GM19467 (cell line): Measurements from ENCODE around the gene LTBP2.
A peak's percentile ranks its signal among the peaks of the same experiment; 100 is the strongest.

Source experiments
- ATAC-seq: cut with Tn5 transposase; IDR thresholded peaks from one replicate; pipeline ENCODE4 v1.9.1; 2021; ENCODE audit warnings: mild to moderate bottlenecking, moderate library complexity; ENCODE audit not compliant: unreplicated experiment

The LTBP2 gene

DNA sequence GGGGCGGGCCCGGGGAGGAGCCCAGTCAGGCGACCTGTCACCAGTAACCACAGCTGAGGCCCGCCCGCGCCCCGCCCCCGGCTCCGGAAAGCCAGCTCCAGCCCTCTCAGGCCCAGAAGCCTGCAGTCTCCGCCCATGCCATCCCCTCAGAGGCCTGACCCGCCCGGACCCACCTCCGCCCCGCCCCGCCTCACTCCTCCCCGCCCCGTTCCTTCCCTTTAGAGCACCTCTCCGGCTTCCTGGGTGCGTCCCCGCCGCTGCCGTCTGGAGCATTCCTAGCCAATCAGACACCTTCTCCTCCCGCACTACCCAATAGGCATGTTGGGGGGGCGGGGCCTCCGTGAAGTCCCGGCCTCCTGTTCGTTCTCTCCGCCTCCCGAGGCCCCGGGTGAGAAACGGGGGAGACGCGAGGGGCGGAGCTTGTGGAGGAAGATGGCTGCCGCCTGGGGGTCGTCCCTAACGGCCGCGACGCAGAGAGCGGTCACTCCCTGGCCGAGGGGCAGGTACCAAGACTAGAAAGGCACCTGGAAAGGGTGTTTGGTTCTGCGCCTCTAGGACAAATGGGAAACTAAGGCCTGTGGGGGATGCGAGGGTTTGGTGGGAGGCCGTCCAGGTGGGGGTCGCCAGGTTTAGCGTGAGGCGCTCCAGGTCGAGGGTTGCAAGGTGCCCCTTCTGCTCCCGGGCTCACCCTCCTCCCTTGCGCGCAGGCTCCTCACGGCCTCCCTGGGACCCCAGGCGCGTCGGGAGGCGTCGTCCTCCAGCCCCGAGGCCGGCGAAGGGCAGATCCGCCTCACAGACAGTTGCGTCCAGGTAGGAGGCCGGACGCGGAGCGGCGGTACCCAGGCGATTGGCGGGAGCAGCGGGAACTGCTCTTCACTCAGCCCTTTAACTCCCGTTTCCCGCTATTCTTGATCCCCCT lies 118.4 kb downstream of the LTBP2 start, which contains the start of gene ISCA2:
Gene ISCA2, plus strand, starts transcription at position 423 of the 919 bp plus-strand sequence. Its CDS starts 10 bp downstream, at position 433.
- peak; percentile 79 for ATAC-seq

- peak; percentile 7 for ATAC-seq
Measured at GRCh38 chr14:74492776-74493342, 119.2 kb downstream of the LTBP2 start, which contains the start of gene NPC2. TSS of gene NPC2 (minus strand) at chr14:74493305. CDS start at chr14:74493274, 31 bp downstream.

DNA sequence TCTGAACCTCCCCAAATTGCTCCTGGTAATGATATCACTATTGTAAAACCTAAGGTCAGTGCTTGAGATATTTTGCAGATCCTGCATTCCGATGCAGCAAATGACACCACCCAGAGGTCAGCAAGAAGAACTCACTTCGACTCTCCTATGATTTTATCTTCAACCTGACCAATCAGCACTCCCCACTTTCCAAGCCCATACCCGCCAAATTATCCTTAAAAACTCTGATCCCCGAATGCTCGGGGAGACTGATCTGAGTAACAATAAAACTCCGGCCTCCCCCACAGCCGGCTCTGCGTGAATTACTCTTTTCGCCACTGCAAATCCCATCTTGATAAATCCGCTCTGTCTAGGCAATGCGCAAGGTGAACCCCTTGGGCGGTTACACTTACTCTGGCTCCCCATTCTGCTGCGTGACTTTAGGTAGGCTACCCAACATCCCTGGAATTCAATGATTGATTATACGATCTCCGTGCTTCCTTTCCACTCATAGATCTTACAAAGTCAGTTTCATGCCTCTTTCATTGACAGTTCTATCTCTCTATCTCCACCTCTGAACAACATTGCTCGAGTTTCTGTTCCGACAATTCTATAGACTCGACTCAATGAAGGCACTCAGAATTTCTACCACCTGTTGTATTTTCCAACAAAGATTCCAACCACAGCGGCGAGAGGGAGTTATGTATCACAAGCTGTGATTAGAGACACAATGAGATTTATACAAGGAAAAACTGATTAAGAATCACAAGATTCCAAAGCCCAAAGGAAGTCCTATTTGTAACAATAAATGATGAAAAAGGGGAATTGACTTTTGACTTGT lies 119.9 kb downstream of the LTBP2 start:
- no peak for ATAC-seq

DNA sequence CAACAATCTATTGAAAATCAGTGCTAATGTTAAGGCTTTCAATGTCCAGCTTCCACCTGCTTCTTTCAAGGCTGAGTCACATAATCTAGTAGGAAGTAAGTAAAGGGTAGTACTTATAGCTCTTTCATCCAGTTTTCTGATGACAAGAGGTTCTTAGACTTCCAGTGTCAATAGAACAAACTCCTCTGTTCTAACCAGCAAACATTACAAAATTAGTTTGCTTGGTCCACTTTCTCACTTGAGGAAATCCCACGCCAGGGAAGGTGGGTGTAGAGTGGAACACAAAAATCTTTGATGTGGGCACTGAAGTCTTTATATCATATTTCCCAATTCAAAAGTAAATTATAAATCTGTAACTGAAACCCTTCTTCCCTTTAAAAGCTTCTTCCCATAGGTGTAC lies 121.6 kb downstream of the LTBP2 start:
- ATAC-seq = no peak

DNA sequence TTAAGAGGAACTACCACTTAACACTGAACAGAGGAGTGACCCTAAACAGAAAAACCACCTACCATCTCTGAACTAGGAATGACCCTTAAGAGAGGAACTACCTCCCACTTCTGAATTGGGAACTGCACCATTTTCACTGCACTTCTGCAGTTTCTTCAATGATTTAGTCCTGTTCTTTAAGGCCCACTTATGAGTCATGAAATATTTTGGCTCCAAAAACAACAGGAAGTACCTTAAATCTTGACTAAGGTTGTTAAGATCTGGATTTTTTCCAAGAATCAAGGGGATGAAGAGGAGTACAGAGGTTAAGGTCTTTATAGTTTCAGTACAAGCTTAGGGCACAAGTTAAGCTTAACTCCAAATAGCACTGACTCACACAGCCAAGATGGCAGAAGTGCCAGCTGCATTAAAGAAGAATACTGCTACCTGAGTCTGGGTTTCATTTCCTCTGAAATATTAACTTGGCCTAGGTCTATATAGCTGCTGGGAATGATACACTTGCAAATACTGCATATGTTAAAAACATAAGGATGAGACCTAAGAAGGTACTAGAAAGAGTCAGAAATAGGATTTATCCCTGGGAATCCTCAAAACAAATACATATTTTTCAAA lies 123.1 kb downstream of the LTBP2 start:
- no peak for ATAC-seq

- no peak for ATAC-seq
Measured at GRCh38 chr14:74486164-74486563, 125.9 kb downstream of the LTBP2 start.

DNA sequence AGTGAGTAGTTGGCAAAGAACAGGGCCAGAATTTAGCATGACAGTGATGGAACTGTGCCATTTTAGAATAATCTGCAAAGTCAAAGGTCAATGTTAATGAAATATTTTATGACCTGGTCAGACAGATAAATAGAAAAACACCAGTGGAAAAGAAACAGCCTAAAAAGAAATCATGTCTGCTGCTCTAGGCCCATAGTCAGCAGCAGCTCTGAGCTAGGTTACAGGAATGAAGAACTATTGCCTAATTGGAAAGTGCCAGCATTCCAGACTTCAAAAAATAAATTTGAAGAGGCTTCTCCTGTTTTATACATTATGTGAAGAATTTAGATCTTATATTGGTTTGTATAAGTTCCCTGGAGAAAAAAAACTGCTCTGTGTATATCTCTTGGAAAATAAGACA lies 128.7 kb downstream of the LTBP2 start:
- ATAC-seq = no peak

GRCh38 chr14:74482571-74482970 lies 129.5 kb downstream of the LTBP2 start:
- ATAC-seq = no peak

DNA sequence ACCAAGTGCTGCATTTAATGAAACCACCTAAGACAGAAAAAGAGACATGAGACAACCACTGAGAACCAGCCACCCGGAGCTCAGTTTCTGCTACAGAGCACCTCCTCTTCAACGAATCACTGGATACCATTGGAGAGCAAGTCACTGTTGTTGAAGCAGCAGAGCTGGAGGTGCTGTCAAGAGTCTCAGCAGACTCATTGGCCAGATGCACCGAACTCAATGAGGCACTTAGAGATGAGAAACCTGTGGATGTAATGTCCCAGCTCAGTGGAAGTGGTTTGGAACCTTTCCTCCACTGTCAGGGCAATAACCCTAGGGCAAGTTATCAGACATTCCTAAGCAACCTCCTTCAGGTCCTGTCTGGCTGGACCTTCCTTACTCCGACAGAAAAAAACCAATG lies 132.0 kb downstream of the LTBP2 start:
- ATAC-seq = no peak

DNA sequence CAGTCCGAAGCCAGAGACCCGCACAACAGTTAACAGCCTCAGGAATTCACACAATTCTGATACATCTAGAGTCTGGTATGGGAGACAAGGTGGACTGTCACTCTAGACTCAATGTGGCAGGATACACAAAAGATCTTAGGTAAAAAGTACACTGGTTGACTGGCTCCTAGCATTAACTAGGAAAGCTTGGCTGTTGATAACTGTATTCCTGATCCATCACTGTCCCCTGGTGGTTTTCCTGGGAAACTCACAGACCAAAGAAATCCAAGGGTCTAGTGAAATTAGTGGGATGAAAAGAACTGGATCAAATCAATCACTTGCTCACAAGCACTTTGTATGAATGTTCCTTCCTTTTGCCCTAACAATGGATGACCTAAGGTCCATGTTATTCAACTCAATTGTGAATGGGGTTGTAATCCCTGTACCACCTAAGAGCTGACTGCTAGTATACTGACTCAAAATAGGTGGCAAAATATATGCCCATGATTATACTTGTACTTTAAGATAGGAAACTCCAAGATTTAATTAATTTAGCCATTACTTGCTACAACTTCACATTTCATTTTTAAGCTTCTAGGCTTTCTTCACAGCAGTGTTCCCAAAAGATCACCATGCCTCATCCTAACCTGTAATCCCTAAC lies 132.9 kb downstream of the LTBP2 start:
- no peak for ATAC-seq

DNA sequence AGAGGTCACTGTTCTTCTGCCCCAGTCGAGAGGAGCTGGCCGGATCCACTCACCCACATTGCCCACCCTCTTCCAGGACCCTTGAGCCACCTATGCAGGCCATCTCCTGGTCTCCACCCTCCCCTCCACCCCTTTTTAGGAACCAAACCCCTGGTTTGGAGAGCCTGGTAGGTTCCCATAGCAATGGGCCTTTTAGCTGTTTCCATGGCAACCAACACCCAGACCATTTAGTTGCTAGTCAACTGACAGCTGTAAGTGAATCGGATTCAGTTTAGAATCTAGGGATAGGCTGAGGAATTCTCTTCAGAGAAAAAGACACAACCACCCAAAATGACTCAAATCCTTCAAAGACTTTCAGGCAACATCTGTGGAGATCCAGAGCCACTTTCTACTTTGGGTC lies 135.4 kb downstream of the LTBP2 start:
- no peak for ATAC-seq

GRCh38 chr14:74476107-74476506 lies 135.9 kb downstream of the LTBP2 start:
- no peak for ATAC-seq

DNA sequence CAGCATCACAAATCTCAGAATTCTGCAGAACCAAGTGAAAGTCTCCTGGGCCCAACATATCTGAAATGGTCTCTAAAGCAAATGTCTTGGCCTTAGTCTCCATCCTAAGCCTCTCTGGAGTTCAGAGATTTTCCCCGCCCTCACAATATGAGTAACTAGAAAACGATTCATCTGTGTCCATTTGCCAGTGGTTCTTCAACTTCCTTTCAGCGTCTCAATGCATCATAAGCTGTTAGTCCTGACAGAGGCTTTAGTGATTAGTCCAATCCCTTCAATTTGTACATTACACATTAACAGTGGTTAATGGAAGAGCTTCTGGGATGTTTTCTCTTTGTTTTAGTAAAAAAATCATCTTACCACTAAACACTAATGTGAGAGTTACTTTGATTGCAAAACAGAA lies 136.4 kb downstream of the LTBP2 start:
- no peak for ATAC-seq

DNA sequence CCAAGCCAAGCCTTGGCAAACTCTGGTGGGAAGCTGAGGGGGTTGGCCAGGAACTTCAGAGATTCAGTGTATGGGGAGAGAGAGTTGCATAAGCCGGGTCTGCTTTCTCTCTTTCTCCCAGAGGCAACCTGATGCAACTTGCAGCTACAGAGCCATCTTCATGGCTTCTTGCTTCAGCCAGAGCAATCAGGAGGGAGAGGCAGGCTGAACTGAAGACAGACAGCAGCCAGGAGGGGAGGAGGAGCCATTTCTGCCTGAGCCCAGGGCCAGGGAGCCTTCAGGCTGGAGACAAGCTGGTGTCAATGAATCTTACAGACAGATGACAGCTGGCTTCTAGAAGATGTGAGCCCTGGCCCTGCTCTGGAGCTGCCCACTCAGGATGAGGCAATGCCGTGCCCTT lies 137.7 kb downstream of the LTBP2 start:
- ATAC-seq = no peak

DNA sequence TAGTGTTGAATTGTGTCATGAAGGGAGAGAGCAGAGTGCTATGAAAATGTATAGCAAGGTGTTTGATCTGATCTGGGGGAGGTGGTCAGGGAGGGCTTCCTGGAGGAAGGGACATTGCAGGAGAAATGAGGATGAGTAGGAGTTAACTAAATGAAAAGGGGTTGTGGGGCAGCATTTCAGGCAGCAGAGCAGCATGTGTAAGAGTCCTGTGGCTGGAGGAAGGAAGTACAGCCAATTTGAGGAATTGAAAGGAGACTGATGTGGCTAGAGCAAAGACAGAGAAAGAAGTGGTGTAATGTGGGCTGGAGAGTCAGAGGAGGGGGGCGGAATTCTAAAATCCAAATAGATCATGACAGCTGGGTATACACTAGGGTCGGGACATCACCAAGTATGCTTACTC lies 139.4 kb downstream of the LTBP2 start:
- ATAC-seq = no peak

GRCh38 chr14:74469548-74470518 lies 142.2 kb downstream of the LTBP2 start:
- ATAC-seq = no peak

GRCh38 chr14:74468513-74468912 lies 143.5 kb downstream of the LTBP2 start:
- no peak for ATAC-seq

GRCh38 chr14:74465335-74465734 lies 146.7 kb downstream of the LTBP2 start:
- no peak for ATAC-seq

DNA sequence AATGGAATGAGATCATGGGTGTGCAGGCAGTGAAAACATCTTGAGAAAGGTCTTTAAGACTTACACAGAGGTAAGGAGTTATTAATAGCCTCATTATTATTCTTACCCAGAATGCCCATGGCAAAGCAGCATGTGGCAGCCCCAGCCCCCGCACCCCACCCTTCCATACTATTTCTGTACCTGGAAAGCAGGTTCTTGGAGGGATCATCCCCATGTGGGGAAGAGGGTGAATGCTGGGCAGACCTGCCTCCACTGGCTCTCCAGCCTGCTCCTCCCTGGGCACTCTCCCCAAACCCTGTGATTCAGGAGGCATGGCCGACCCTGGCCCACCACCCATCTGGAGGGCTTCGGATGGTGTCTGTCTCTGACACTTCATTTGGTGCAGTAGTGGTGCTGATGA lies 147.3 kb downstream of the LTBP2 start:
- no peak for ATAC-seq
